Muscle layer of colon (tissue), 2 donors: ENCODE measurements around the gene ABHD2.
"Not testable (repeated sequence)": the region's sequence is repeated elsewhere in the genome, so short reads cannot be mapped to it uniquely, and the experiment has no call there.

Source experiments
- H3K27ac ChIP-seq: one replicate; pipeline ENCODE4 v1.7.0; 2013; ENCODE audit warnings: low read depth, mild to moderate bottlenecking, low read length, moderate library complexity
- H3K27me3 ChIP-seq, 2 donors: one replicate each; pipeline ENCODE4 v1.7.0; 2013; ENCODE audit warnings: low read length in 2 of 2, mild to moderate bottlenecking in 2 of 2; ENCODE audit not compliant: insufficient read depth in 2 of 2, control insufficient read depth in 1 of 2
- H3K36me3 ChIP-seq: one replicate; pipeline ENCODE4 v1.7.0; 2013; ENCODE audit warnings: mild to moderate bottlenecking, low read length; ENCODE audit not compliant: insufficient read depth
- H3K4me1 ChIP-seq: one replicate; pipeline ENCODE4 v1.7.0; 2013; ENCODE audit warnings: mild to moderate bottlenecking, low read length; ENCODE audit not compliant: insufficient read depth
- H3K4me3 ChIP-seq, 2 donors: one replicate each; pipeline ENCODE4 v1.7.0; 2013; ENCODE audit warnings: low read length in 2 of 2, low read depth in 1 of 2, mild to moderate bottlenecking in 1 of 2, moderate library complexity in 1 of 2
- H3K9ac ChIP-seq: one replicate; pipeline ENCODE4 v1.7.0; 2013; ENCODE audit warnings: low read length
- H3K9me3 ChIP-seq: one replicate; pipeline ENCODE4 v1.7.0; 2013; ENCODE audit warnings: mild to moderate bottlenecking, low read length
- donor health status: abdominal sarcoma.
- donor health status: Adenocarcinoma of cecum.

The ABHD2 gene

GRCh38 chr15:89078851-89079810 lies 9.1 kb upstream of the ABHD2 start:
- no peaks in the 10 kb centered on the region for H3K36me3 ChIP-seq
- no peaks in the 10 kb centered on the region for H3K9me3 ChIP-seq
- no peaks in the 10 kb centered on the region for H3K27me3 ChIP-seq
- H3K9ac ChIP-seq, result no peak overlapping the region
- H3K4me1 ChIP-seq, result no peaks in the 10 kb centered on the region
- H3K27ac ChIP-seq, result no peak overlapping the region
- H3K4me3 ChIP-seq, result no peak overlapping the region

- H3K36me3 ChIP-seq, result no peaks in the 10 kb centered on the region
- no peak overlapping the region for H3K27ac ChIP-seq
- H3K4me1 ChIP-seq, result peaks cover 14% of the 10 kb centered on the region
- H3K9me3 ChIP-seq, result no peaks in the 10 kb centered on the region
- H3K27me3 ChIP-seq, result no peaks in the 10 kb centered on the region
- H3K9ac ChIP-seq, result no peak overlapping the region
- H3K4me3 ChIP-seq, result no peak overlapping the region
Observed at GRCh38 chr15:89081878-89082277, 6.4 kb upstream of the ABHD2 start.

GRCh38 chr15:89083246-89083645 lies 5.0 kb upstream of the ABHD2 start:
- H3K4me3 ChIP-seq, result no peak overlapping the region
- no peaks in the 10 kb centered on the region for H3K27me3 ChIP-seq
- H3K9ac ChIP-seq, result no peak overlapping the region
- peaks cover 22% of the 10 kb centered on the region for H3K4me1 ChIP-seq
- no peak overlapping the region for H3K27ac ChIP-seq
- H3K36me3 ChIP-seq, result no peaks in the 10 kb centered on the region
- H3K9me3 ChIP-seq, result no peaks in the 10 kb centered on the region

GRCh38 chr15:89085289-89085926 lies 2.8 kb upstream of the ABHD2 start:
- Histone ChIP-seq H3K9me3 (no peaks in the 10 kb centered on the region), H3K27ac (peak overlapping the region; percentile 76), H3K27me3 (no peaks in the 10 kb centered on the region), H3K4me3 (no peak overlapping the region), H3K36me3 (no peaks in the 10 kb centered on the region), H3K9ac (no peak overlapping the region), H3K4me1 (peaks cover 35% of the 10 kb centered on the region)

GRCh38 chr15:89085933-89086332 lies 2.3 kb upstream of the ABHD2 start:
- H3K9ac ChIP-seq, H3K36me3 ChIP-seq: not testable (repeated sequence)

GRCh38 chr15:89086390-89086789 lies 1.9 kb upstream of the ABHD2 start:
- not testable (repeated sequence) for H3K9ac ChIP-seq, H3K36me3 ChIP-seq, H3K27me3 ChIP-seq, H3K9me3 ChIP-seq, H3K4me3 ChIP-seq
- Histone ChIP-seq H3K27ac (peak overlapping the region; percentile 95), H3K4me1 (peaks cover 43% of the 10 kb centered on the region)

More at GRCh38 chr15:89085933-89086332, 2.3 kb upstream of the ABHD2 start:
- not testable (repeated sequence) for H3K27me3 ChIP-seq, H3K9me3 ChIP-seq, H3K4me3 ChIP-seq
- Histone ChIP-seq H3K4me1 (peaks cover 39% of the 10 kb centered on the region), H3K27ac (peak overlapping the region; percentile 76)

GRCh38 chr15:89087161-89087829 lies 961 bp upstream of the ABHD2 start:
- H3K4me1 ChIP-seq, result peaks cover 52% of the 10 kb centered on the region
- H3K4me3 ChIP-seq, result peak overlapping the region; percentile 80 to 97
- peak overlapping the region; percentile 16 for H3K9ac ChIP-seq
- H3K27me3 ChIP-seq, result no peaks in the 10 kb centered on the region
- no peaks in the 10 kb centered on the region for H3K36me3 ChIP-seq
- H3K9me3 ChIP-seq, result no peaks in the 10 kb centered on the region
- peak overlapping the region; percentile 95 for H3K27ac ChIP-seq

- Histone ChIP-seq H3K4me3 (peak overlapping the region; percentile 80 to 97), H3K4me1 (peaks cover 66% of the 10 kb centered on the region), H3K27ac (peak overlapping the region; percentile 74), H3K27me3 (no peaks in the 10 kb centered on the region), H3K36me3 (no peaks in the 10 kb centered on the region), H3K9me3 (no peaks in the 10 kb centered on the region), H3K9ac (peak overlapping the region; percentile 90)
Observed at GRCh38 chr15:89088605-89089315, 504 bp downstream of the ABHD2 start.

- peaks cover 73% of the 10 kb centered on the region for H3K4me1 ChIP-seq
- peak overlapping the region; percentile 80 to 97 for H3K4me3 ChIP-seq
- H3K36me3 ChIP-seq, result no peaks in the 10 kb centered on the region
- H3K27me3 ChIP-seq, result no peaks in the 10 kb centered on the region
- peak overlapping the region; percentile 84 for H3K27ac ChIP-seq
- H3K9me3 ChIP-seq, result no peaks in the 10 kb centered on the region
- peak overlapping the region; percentile 90 for H3K9ac ChIP-seq
Observed at GRCh38 chr15:89089316-89090230, 1.3 kb downstream of the ABHD2 start.

- peaks cover 70% of the 10 kb centered on the region for H3K4me1 ChIP-seq
- H3K36me3 ChIP-seq, result no peaks in the 10 kb centered on the region
- peak overlapping the region in 1 of 2 donors; percentile 36 for H3K4me3 ChIP-seq
- H3K9ac ChIP-seq, result peak overlapping the region; percentile 40
- H3K9me3 ChIP-seq, result no peaks in the 10 kb centered on the region
- no peaks in the 10 kb centered on the region for H3K27me3 ChIP-seq
- peak overlapping the region; percentile 84 for H3K27ac ChIP-seq
Observed at GRCh38 chr15:89090791-89091626, 2.8 kb downstream of the ABHD2 start.
